IPS-NIHi7 (cell line): ENCODE measurements around the gene LRRC7.
A peak's percentile ranks its signal among the peaks of the same experiment; 100 is the strongest.
"Not testable (repeated sequence)": the region's sequence is repeated elsewhere in the genome, so short reads cannot be mapped to it uniquely, and the experiment has no call there.

ENCODE experiments used
- DNase-seq: peaks from one replicate; pipeline ENCODE4 v3.0.0; 2012; ENCODE audit warnings: mixed read lengths; ENCODE audit errors: extremely low spot score

Gene LRRC7

DNA sequence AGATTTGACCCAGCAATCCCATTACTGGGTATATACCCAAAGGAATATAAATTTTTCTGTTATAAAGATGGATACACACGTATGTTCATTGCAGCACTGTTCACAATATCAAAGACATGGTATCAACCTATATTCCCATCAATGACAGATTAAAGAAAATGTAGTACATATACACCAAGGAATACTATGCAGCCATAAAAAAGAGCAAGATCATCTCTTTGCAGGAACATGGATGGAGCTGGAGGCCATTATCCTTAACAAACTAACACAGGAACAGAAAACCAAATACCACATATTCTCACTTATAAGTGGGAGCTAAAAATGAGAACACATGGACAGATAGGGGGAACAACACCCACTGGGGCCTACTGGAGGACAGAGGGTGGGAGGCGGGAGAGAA, 394.7 kb downstream of the LRRC7 start:
- not testable (repeated sequence) for DNase-seq

DNA sequence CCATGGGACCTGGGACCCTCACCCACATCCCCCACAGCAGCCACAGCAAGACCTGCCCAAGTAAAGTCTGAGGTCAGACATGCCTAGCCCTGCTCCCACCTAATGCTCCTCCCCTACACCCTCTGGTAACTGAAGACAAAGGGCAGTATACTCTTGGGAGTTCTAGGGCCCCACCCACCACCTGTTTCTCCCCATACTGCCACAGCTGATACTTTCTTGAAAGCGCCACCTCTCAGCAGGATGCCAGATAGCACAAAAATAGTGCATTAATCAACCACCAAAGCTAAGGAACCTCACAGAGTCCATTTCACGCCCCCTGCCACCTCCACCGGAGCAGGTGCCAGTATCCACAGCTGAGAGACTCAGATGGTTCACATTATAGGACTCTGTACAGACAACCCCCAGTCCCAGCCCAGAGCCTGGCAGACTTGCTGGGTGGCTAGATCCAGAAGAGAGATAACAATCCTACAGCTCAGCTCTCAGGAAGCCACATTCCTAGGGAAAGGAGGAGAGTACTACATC, 399.6 kb downstream of the LRRC7 start:
- DNase-seq, result no peak

DNA sequence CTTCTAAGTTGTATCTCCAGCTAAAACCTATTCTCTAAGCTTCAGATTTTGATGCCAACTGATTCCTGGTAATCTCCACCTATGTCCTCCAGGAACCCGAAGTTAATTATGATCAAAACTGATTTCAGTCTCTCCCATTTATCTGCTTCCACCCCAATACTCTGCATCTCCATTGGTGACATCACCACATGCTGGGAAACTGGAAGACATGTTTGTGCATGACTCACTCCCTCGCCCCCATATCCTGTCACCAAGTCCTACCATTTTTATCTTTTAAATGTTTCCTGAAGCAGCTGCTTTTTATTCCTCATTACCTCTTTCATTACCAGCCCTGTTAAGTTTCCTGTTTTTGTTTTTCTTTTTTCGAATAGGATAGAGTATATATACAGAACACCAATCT, 409.2 kb downstream of the LRRC7 start:
- no peak for DNase-seq

DNA sequence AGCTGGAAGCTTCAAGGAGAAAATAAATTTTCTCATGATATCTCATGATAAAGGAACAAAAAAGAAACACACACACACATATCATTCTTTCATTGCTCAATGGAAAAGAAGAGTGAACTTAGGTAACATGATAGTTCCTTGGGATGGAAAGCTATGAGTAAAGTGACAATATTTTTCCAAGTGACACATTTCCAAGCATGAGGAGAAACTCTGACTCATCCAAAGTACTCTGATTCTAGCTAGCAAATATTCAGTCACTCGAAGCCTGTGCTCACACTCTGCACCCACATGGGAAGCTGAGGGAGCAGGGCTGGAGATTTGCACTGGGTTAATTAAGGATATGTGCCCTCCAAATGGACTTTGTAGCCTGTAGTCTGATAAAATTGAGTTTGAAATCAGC, 415.3 kb downstream of the LRRC7 start:
- no peak for DNase-seq

DNA sequence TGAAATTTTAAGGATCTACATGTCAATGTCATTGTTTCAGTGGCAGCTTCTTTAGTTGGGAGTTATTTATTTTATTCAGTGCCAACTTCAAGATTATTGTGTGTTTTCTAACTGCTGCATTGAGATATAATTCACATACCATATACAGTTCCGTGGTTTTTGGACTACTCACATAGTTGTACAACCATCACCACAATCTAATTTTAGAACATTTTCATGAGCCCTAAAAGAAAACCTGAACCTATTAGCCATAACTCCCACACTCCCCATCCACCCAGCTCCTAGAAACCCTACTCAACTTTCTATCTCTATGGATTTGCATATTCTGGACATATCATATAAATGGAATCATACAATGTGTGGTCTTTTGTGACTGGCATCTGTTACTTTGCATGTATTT, 417.7 kb downstream of the LRRC7 start:
- DNase-seq, result no peak

DNA sequence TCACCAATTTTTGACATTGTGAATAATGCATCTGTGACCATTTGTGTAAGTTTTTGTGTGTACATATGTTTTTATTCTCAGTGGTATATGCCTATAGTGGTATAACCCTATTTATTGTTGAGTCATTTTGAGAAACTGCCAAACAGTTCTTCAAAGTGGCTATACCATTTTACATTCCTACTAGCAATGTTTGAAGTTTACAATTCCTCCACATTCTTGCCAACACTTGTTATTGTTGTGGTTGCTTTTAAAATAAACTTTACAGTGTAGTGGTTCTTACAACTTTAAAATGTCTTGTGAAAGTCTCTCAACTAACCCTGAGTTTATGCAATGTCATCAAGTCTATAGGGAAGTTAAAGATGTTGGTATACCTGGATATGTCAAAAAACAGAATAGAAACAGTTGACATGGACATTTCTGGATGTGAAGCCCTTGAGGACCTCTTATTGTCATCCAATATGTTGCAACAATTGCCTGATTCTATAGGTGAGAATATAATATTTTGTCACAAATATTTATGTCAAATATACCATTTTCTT, 418.2 kb downstream of the LRRC7 start:
- DNase-seq, result no peak

DNA sequence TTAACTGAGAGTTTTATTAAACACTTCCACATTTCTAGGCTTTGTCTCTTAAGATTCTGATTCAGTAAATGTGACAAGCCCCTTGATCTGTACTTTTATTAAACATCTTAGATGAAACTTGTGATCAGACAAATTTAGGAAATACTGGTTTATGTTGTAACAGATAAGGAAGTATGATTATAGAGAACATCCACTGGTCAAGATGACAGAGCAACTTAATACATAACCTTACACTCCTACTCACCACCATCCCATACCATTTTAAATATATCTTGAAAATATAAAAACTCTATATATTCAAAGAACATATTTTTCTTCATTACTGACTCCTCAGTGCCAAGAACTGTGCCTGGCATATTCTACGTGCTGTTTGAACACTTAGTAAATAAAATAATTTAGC, 420.2 kb downstream of the LRRC7 start:
- DNase-seq, result no peak

DNA sequence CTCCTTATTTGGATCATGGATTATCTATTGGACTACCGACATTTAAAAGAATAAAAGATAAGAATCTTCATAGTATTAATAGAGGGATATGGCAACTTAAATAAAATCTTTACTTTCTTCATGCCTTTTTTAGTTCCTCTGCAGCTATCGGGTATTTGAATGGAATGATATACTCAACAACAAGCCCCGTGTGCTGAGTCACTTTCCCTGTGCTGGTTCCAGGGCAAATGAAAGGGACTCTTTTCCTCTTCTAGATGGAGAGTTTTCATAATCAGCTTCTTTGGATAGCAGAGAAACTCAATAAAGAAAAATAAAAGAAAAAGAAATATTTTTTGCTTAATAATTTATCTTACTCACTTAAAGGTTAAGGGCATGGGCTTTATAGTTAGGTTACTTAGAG, 423.9 kb downstream of the LRRC7 start:
- no peak for DNase-seq

DNA sequence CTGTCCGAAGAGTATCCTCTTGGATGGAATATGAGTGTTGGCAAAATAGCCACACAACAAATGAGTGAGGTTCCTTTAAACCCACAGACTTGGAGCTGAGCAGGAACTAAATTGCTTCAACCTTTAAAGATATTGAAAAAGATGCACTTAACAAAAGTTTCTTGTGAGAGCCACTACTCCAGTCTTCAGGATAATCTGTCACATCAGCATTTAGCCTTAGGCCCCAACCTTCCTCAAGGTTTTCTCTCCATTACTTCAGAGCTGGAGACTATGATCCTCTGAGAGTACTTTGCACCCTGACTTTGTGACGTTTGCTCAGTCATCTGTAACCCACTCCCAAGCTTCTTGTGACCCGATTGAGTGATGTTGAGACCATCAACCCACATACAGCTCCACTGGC, 424.9 kb downstream of the LRRC7 start:
- no peak for DNase-seq

DNA sequence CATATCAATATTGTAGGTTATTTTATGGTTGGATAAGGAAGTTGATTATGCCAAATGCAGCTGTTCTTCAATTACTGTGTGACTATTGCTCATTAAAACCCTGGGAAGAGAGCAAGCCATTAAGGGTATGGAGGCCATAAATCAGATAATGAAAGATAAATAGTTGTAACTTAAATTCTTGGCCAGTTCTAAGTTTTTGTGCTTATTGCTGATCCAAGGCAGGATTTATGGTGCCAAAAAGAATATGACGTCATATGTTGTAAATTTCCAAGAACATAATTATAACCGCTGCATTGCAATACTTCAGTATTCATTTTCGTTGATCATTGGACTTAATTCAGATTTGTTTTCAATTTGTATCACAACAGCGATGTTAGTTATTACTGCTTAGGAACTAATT, 426.1 kb downstream of the LRRC7 start:
- DNase-seq, result no peak

DNA sequence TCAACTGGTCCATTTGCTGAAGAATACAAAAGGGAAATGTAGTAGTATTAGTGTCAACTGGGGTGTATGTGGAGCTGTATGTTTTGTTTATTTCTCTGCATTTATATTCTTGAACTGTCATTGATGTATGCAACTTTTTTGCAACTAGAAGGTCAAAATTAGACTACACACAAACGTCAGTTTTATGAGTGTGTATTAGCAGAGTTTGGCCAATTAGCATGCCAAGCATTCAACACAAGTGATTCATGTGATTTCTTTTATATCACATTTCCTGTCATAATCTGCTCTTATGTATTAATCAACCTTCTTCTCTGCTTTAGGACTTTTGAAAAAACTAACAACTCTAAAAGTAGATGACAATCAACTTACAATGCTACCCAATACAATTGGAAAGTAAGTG, 426.5 kb downstream of the LRRC7 start:
- DNase-seq, result no peak

DNA sequence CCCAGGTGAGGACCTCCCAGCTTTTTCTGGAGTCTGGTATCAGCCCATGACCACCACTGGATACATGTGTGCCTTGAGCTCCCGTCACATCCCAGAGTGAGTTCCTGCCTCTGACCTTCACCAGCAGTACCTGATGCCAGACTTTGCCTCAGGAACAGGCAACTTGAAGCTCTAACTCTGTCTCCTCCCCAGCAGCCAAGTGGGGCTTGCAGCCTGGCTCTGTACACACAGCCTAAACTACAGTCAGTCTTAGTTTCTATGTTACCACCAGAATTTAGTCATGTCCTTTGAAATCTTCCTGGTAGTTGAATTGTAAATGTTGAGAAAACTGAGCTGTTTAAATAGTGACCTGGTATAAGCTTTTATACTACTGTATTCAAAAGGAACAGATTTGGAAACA, 431.1 kb downstream of the LRRC7 start:
- no peak for DNase-seq

DNA sequence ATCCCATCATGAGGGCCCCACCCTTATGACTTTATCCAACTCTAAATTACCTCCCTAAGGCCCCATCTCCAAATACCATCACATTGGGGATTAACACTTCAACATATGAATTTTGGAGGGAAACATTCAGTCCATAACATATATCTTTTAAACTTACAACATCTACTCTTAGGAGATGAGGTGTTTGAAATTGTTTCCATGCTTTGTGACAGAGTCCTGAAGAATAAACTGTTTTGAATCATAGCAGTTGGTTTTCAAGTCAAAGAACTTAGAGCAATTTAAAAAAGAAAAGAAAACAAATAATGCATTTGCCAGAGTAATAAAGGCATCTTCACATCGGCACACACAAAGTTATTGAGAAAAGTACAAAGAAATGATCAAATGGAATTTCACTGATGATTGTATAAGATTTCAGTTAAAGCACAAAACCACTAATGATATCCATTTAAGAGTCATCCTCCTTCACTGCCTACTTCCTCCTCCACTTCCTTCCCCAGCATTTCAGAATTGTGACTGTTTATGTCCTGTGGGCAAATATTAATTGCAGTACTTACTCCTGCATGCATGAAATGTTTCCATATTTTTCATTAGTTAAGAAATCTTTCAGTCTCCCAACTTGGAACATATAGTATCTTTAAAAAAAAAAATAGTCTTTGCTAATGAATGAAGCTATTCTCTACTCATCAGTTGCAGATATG, 435.6 kb downstream of the LRRC7 start:
- DNase-seq, result no peak

DNA sequence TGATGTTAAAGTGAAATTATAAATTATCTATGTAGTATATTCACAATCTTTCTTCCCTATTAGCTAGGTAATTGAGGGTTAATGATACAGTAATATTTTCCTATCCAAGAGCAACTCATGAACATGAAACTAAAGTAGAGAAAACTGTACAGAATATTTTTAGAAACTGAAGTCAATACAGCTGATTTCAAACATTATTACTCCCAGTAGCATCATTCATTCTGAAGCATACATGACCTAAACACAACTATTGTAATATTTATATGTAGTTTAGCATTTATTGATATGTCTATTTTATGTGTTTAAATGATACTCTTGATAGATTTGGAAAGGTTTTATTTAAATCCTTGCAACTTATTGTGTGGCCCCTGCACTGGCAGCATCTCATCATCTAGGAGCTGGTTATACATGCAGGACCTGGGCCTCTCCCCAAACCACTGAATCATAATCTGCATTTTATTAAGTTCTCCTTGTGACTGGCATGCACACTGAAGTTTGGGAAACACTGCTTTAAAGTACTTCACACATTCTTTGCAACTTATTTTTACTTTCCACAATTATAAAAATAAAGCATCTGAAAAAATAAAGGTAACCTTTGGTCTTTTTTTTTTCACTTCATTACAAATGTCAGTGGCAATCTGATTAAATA, 437.8 kb downstream of the LRRC7 start:
- DNase-seq, result no peak

DNA sequence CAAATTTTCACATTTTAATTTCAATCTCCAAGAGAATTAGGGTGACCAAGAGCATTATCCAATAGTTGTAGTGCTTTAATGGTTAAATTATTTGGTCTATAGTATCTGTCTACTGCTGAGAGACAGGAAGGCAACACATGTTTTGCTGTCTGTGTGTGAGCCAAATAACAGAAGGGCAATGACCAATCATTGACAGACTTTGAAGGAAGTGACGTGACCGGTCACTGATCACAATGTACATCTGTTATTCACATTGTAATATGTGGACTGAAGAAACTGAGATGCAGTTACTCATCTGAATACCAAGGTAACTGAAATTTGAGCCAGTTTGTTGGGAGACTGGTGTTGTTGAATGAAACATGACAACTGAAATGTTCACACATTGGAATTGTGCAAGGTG, 440.9 kb downstream of the LRRC7 start:
- no peak for DNase-seq

DNA sequence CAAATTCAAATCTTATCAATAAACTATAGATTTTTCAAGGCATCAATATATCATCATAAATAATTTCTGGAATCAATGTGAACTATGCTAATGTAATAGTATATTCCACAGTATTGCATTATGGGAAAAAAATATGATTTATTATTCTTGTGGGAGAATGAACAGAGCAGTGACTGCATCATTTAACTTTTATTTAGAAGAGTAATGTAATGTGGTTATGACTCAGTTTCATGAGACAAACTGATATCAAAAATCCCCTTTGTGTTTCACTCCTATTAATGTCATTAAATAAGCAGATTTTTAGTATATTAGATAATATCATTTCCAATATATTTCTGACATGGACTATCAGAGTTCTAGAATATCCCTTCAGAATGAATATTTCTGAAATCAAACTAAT, 450.0 kb downstream of the LRRC7 start:
- DNase-seq, result no peak

DNA sequence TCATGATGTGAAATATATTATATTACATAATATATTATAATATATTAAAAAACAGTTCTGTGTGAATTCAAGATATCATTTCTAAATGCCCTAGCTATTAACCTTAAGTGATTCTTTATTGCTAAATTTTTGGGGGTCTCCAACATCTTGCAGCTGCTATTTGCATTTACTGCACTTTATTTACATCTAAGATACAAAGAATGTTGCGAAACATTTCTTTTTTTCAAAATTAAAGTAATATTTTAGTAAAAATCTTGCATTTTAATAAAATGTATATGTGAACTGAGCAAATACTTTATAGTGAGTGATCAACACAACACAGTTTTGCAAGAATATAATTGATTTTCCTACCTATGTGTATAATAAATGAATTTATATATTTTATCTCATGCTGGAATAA, 456.6 kb downstream of the LRRC7 start:
- DNase-seq, result no peak

DNA sequence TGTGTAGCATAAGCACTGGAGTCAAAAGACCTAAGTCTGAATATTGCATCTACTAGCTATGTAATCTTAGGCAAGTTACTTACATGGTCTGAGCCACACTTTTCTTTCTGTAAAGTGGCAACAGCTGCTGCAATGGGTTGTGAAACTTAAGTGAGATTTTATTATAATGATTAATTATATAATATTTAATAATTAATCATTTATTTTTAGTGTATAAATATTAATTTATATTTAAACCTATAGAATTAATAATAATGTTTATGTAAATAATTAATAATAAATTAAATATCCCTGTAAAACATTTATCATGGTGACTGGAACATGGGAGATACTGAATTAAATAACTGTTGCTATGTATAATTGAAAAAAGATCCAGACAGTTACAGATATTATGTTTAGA, 457.3 kb downstream of the LRRC7 start:
- no peak for DNase-seq

DNA sequence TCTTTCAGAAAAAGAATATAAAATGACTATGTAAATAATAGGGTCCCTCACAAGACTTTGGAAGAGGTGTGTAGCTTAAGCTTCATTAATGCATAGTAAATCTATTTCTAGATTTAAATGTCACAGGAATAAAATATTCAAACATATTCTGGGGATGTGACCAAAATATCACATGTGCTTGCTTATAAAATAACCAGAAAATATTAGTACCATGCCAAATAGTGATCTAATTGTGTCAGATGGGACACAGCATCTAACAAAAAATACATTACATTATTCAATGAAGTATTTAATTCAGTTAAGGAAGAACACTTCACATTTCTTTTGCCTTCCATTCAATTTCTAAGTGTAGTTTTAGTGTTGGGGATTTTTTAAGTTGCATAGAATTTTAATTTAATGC, 458.1 kb downstream of the LRRC7 start:
- no peak for DNase-seq

DNA sequence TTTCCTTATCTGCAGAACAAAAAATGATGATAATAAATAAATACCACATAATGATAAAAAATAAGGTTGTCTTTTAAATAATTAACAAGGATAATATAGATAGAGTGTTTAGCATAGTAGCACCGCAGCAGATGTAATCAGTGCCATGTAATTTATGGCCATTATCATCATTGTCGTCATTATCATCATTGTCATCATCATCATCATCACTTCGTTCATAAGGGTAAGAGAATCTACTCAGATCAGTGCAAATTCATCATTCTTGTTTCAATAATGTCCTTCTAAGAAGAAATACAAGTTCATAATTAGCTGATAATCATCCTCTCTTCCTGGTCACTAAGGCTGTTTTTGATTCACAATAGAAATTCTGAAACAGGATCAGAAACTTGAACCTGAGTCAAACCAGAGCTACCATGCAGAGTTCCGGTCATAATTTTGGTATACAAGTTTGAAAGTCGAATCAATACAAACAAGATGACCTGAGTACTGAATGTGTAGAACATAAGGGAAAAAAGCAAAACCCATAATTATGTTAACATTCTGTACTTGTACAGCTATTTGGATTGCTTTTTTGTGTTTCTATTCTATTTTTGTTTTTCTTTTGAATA, 465.6 kb downstream of the LRRC7 start:
- no peak for DNase-seq

DNA sequence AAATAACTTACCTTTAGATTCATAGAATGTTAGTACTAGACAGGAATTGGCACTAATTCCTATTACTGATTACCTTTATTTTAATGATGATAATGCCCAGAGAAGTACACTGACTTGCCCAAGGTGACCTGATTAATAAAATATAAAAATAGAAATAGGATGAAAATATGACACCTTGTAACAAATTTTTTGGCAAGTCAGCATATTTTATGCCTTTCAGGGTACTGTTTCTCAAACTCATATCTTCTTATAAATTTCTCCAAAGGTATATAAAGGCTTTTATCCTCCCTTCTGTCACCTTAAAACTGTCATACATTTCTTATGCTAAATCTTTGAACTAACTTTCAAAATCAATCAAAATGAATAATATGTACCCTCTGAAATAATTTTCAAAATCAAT, 466.2 kb downstream of the LRRC7 start:
- DNase-seq, result no peak

DNA sequence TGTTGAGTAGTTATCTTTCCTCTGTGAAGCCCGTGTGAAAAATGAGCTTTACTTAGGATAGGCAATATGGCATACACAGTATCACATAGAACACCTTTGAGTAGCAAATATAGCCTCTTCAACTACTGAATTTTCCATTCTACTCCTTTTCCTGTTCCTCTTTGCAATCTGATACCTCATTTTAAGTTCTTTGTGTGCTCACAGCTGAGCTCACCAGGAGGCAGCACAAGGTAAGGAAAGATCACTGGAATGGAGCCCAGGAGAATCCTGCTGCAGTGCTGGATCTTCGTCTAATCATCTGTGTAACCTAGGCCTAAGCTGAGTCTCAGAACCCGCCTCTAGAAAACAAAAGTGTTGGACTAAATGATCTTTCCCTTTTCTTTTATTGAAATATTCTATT, 466.7 kb downstream of the LRRC7 start:
- peak; percentile 70 for DNase-seq

DNA sequence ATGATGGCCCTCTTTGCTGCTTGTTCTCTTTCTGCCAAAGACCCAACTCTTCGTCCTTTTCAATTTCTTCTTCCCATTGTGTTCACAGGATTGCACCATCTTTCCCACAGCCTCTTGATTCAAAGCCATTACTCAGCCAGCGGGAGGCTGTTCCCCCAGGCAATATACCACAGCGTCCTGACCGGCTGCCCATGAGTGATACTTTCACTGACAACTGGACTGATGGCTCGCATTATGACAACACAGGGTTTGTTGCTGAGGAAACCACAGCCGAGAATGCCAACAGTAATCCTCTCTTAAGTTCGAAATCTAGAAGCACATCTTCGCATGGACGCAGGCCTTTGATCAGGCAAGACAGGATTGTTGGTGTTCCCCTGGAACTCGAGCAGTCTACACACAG, 470.3 kb downstream of the LRRC7 start:
- DNase-seq, result peak; percentile 9
